Measurements from ENCODE around the gene PRDX5. TPM values are rescaled to one million over a fixed set of nuclear protein-coding genes. Genes with fewer than 3 reads are reported as not detected.

Gene PRDX5
- total and polyA plus RNA-seq, 2 experiments from 2014 or later: 212 to 312 TPM

GRCh38 chr11:64291262-64291751, 26.6 kb upstream of the PRDX5 start, which contains the start of gene KCNK4 (continued):
- TF ChIP-seq REST (IDR thresholded peaks at IDR 0.05; ENCODE audit: unreplicated experiment) (no peak), EZH2phosphoT487 (IDR thresholded peaks at IDR 0.05; ENCODE audit: unreplicated experiment) (peak; percentile 64), STAT1 (IDR thresholded peaks at IDR 0.05; ENCODE audit: unreplicated experiment) (no peak)

GRCh38 chr11:64291752-64292459, 26.0 kb upstream of the PRDX5 start:
- Mint-ChIP-seq H3K27me3 (ENCODE audit: insufficient read depth, low read depth, poor library complexity) (peaks cover 75% of the 10 kb centered on the region), H3K36me3 (ENCODE audit: low read depth) (no peaks in the 10 kb centered on the region; the same call in 2 of the 3 replicates), H3K4me3 (peak overlapping the region; percentile 59; the same call in 2 of the 3 replicates), H3K27ac (no peak overlapping the region), H3K9me3 (no peaks in the 10 kb centered on the region; the same call in 1 of the 3 replicates), H3K4me1 (peaks cover 6% of the 10 kb centered on the region)
- Histone ChIP-seq H3K79me2 (replicated peaks; ENCODE audit: insufficient read depth) (no peaks in the 10 kb centered on the region), H3K27ac (ENCODE audit: low read depth) (no peak overlapping the region), H4K20me1 (replicated peaks; ENCODE audit: insufficient read depth) (peaks cover 16% of the 10 kb centered on the region), H3K9me2 (ENCODE audit: insufficient read depth) (no peaks in the 10 kb centered on the region), H2AFZ (no peak overlapping the region), H3K4me3 (peak overlapping the region; percentile 59), H3K27me3 (ENCODE audit: insufficient read depth) (peaks cover 83% of the 10 kb centered on the region), H3F3A (replicated peaks; ENCODE audit: low read depth) (peaks cover 14% of the 10 kb centered on the region; the same call in 1 of the 2 replicates), H3K4me2 (peak overlapping the region; percentile 78), H3K36me3 (ENCODE audit: insufficient read depth) (no peaks in the 10 kb centered on the region), H3K4me1 (ENCODE audit: insufficient read depth) (no peaks in the 10 kb centered on the region; the same call in 1 of the 2 replicates)
- no peak for DNase-seq (ENCODE audit: low spot score)
- TF ChIP-seq NANOG (IDR thresholded peaks at IDR 0.05; ENCODE audit: borderline replicate concordance) (no peak), ZNF462 (CRISPR knock-in tag; IDR thresholded peaks at IDR 0.05) (no peak), CTCF (conservative IDR thresholded peaks at IDR 0.05; ENCODE audit: low read depth in 2 of 2) (no peak), POLR2AphosphoS5 (IDR thresholded peaks at IDR 0.05; ENCODE audit: low read depth) (no peak), EZH2 (IDR thresholded peaks at IDR 0.05; ENCODE audit: low read depth, unreplicated experiment) (peak; percentile 79), STAT1 (IDR thresholded peaks at IDR 0.05; ENCODE audit: unreplicated experiment) (no peak), EZH2phosphoT487 (IDR thresholded peaks at IDR 0.05; ENCODE audit: unreplicated experiment) (peak; percentile 26), ZNF114 (CRISPR knock-in tag; IDR thresholded peaks at IDR 0.05) (no peak)
- no peak; the same call in 1 of the 3 replicates for ATAC-seq
